ENCODE measurements around the gene NTRK2. TPM values are rescaled to one million over a fixed set of nuclear protein-coding genes. Genes with fewer than 3 reads are reported as not detected.

Gene NTRK2
- total RNA-seq, 1 donor from 2014 or later, result 0.38 TPM

- no peak for ATAC-seq
Measured at GRCh38 chr9:84926793-84927192, 257.3 kb downstream of the NTRK2 start.

DNA sequence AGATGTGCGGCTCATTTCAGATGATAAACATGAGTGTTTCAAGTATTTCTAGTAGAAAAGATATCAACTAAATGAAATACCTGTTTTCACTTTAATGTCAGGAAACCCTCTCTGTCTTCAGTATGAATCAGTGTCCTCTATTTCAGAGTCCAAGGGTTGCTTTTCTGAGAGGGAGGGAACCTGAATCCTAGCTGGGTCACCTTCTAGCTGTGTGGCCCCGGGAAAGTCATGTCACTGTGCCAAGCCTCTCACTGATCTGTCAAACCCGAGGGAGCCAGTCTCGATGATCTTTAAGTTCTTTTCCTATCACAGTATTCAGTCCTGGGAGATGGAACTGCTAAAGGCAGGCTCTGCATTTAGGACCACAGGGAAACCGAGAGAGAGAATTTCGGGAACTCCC, 258.9 kb downstream of the NTRK2 start:
- no peak for DNase-seq (ENCODE audit: low spot score)
- no peak for ATAC-seq

More at GRCh38 chr9:84926793-84927192, 257.3 kb downstream of the NTRK2 start:
- no peak for DNase-seq (ENCODE audit: low spot score)

DNA sequence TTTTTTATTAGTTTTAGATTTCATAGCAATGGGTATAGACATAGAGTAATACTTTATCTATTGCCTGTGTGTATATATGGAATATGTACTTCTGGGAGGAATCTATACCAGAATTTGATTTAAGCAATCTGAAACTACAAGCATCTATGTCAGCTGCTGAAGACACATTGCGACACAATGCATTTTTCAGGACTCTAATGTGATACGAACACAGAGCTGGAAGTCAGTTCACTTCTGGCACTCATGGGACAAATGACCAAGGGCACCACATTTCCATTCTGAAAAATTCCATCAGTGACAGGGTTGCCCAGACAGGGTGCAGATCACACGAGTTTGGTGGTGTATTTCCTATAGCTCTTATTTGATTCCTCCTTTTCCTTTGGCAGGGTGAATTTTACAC, 259.5 kb downstream of the NTRK2 start:
- ATAC-seq, result no peak
- no peak for DNase-seq (ENCODE audit: low spot score)

DNA sequence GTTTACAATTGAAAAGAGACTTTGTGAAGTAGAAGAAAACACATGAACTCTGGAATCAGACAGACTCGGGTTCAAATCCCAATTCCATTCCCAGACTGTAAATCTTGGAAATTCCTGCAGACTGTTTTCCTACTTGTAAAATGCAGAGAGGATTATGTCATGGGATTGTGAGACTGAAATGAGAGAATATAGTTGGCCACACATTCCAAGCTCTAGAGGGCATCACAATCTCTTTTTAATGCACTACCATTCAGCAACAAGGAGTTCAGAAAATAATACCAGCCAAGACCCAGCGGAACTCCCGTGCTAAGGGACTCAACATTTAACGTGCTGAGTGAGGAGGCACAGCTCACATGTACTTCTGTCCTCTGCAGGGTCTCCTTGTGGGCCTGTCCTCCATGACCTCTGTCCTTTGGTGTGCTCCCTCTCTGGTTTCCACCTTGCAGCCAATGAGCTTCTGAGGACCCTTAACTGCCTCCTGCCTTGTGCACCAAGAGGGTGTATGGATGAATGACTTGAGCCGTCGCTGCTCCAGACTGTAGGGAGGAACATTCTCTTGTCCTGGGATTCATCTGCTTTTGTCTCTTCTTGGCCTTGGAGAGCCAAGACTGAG, 263.5 kb downstream of the NTRK2 start:
- DNase-seq (ENCODE audit: low spot score) (no peak), ATAC-seq (no peak)

DNA sequence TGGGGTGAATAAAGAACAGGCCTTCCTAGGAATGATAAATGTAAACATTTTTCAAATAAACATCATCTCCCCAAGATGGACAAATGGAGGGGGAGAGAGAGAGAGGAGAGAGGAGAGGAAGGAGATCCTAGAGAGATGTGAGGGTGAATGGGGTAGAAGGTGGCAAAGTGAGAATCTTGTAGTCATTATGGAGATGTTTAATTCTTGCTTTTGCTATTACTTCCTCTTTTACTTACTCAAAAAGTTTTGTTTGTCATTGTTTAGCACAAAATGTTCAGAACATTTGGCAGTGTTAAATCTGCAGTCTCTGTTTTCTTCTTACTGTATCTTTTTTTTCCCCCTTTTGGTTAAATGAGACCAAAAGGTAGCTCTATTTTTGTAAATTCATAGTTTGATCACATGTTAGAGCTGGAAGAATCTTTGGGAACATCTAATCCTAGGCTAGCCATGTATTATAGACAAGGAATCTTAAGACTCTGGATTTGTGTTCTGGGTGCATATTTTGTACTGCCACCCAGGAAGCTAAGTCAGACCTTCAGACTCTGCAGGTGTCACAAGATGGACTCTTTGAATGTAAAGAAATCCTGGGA, 266.1 kb downstream of the NTRK2 start:
- no peak for ATAC-seq
- DNase-seq (ENCODE audit: low spot score), result no peak

DNA sequence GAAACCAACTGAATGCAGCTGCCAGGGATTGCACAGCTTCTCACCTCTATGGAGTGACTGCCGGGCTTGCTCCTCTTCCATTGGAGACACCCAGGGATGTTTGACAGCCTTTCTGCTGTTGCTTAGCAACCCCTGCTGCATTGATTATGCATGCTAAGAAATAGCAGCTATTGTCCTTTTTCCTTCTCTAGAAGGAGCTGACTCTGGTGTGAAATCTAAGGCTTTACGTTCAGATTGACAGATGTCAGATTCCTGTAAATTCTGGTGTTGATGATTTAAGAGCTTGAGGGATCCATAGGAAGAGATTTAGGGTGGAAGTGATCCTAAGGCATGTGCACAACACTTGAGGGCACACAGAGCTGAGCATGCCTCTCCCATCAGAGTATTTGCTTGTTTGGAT, 267.7 kb downstream of the NTRK2 start:
- no peak for DNase-seq (ENCODE audit: low spot score)

DNA sequence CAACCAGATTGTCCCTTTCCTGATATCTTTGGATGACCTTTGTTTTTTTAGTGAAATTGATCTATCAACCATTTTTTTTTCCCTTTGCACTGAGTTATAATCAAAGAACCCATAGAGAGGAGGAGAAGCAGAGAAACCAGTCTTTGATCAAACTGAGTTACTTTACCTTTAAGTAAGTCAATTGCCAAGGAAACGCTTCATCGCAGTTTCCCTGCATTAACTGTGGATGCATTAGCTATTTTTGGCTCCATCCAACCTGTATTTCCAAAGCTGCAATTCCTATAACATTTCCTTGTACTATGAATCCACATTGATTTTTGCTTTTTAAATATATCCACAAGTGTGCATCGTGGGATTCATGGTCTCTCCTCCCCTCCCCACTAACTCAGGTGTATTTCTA, 268.1 kb downstream of the NTRK2 start:
- ATAC-seq, result no peak
- DNase-seq (ENCODE audit: low spot score), result no peak

More for the DNA sequence above, 267.7 kb downstream of the NTRK2 start:
- no peak for ATAC-seq

- DNase-seq (ENCODE audit: low spot score) (no peak), ATAC-seq (no peak)
Measured at GRCh38 chr9:84939774-84940173, 270.2 kb downstream of the NTRK2 start.

DNA sequence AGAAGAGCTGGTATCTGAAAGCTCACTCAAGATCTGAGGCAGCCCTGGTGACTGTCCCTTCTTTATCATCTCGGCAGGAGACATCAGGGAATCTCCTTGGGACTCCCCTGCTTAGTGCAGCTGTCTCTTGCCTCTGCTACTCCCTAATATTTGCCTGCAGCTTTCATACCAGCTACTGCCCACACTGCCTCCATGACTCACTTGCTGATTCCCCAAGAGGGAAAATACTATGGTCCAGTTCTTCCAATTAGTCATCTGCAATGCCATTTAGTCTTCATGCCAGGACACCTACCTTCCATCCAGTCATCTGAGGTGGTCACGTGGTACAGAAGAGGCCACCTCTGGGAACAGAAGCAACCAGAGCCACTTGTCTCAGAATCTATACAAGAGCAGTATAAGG, 270.8 kb downstream of the NTRK2 start:
- ATAC-seq (no peak), DNase-seq (ENCODE audit: low spot score) (no peak)

- no peak for DNase-seq (ENCODE audit: low spot score)
- ATAC-seq, result no peak
Measured at GRCh38 chr9:84941792-84942191, 272.3 kb downstream of the NTRK2 start.

GRCh38 chr9:84943482-84944050, 274.0 kb downstream of the NTRK2 start:
- no peak for DNase-seq (ENCODE audit: low spot score)
- ATAC-seq, result no peak

DNA sequence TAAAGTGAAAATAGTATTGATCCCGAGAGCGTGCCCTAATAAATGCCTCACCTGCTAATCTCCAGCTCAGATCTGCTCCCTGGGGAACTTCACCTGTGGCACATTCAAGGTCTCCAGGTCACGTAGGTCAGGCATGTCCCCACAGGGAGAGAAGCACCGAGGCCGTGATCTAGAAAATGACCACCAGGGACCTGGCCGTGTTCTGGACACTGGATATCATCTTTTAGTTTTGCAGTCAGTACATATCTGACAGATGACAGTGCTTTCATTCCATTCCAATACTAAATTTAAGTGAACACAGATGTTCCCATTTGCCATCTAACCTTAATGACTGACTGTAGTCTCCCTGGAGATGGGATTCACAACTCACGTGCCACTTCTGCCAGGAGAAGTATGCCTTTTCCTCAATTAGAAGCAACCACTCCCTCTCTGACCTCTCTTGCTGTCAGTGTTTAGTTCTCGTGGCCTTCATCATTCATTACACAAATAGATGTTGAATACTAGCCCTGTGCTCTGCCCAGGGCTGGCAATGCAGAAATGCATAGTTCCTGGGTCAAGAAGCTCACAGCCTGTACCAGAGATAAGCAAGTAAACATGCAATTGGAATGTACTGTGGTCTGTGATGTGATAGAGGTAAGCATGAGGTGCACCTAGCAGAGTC, 276.5 kb downstream of the NTRK2 start:
- ATAC-seq (no peak), DNase-seq (ENCODE audit: low spot score) (no peak)

DNA sequence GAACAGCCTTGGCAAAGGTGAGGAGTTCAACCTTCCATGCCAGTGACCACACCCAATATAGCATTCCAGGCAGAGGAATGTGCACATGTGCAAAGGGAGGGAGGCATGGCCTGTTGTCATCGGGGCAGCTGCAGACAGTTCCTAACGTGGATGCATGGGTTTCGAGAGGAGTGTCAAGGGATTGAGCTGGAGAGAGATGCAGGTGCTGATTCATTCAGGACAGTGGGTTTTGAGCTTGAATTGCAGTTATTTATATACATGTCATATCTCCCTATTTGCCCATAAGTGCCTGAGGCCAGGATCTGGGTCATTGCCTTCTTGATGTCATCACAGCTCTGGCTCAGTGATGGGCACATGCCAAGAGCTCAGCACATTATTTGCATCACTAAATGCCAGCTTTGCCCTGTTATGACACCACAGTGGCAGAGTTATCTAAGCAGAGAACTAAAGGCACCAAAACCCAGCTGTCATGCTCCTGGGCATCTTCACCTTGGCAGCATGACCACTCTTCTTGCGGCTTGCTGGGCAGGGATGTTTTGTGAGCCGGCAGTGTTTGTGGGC, 278.0 kb downstream of the NTRK2 start:
- DNase-seq (ENCODE audit: low spot score), result no peak
- no peak for ATAC-seq

DNA sequence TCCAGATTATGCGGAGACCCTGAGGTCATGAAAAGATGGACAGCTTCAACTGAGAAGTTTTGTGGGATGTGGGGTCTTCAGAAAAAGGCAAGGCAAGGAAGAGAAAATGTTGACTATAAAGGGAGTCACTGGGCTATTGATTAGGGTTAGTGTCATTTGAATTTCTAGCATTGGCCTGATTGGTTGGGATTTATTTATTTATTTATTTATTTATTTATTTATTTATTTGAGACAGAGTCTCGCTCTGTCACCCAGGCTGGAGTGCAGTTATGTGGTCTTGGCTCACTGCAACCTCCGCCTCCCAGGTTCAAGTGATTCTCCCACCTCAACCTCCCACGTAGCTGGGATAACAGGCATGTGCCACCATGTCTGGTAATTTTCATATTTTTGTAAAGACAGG, 279.7 kb downstream of the NTRK2 start:
- DNase-seq (ENCODE audit: low spot score) (no peak), ATAC-seq (no peak)

GRCh38 chr9:84949971-84950370, 280.4 kb downstream of the NTRK2 start:
- no peak for ATAC-seq
- DNase-seq (ENCODE audit: low spot score), result no peak

DNA sequence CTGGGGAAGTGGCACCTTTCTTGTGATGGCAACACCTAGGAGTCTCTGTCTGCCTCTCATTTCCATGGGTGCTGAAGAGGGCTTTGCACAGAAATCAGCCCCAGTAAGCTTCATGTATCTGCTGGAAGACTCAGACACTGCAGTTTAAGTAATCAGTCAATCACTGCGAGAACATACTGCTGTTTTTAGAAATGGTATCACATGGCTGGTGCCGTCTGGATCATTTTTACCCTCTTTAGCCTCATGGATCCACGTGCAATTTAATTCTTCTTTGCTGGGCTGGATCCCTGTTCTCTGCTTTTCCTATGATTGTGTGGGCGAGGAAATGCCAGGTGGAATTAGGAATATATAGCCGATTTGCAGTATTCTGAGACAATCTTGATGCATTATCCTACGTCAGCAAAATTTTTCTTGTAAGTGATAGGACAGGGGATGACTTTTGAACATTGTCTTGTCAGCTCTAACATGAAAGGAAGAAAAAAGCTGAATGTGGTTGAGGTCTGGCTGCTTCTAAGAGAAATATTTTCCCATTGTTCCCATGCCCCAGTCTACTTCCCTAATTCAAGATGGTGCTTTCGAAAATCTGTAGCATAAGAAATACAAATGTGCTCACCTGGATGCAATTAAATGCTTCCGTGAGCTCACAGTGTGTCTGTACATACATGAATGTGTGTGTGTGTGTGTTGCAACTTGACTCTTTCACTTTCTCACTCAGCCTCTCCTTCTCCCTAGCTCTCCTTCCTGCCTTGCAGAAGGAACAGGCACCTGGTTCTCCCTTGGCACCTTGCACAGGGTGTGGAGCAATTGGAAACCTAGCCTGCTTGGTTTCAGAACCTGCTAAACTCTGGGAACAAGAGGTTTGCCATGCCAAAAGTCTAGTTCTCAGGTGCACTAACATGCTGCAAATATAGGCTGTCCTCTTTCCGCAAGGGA, 281.6 kb downstream of the NTRK2 start:
- no peak for ATAC-seq
- DNase-seq (ENCODE audit: low spot score), result no peak

DNA sequence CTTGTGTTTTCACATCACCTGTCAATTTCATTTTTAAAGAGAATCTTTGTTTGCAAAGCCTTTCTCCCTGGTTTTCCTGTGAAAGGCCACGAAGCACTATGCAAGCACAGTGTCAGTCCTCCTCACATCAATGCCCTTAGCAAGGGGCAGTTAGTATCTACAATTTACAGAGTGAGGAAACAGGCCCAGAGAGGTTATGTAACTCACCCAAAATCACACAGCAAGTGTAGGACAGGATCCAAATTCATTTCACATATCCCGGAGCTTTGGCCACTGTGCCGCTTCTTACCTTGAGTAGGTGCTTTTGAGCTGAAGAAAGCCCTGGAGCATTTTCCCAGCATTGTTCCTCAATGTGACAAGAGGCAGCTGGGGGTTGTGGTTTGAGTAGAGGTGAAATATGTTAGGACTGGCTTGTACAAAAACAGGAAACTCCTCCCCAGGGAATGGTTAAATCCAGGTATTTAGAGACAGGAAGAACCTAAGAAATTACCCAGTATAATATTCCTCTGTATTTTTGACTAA, 283.8 kb downstream of the NTRK2 start:
- DNase-seq (ENCODE audit: low spot score) (no peak), ATAC-seq (no peak)

GRCh38 chr9:84953797-84954705, 284.5 kb downstream of the NTRK2 start:
- DNase-seq (ENCODE audit: low spot score) (peak; percentile 61), ATAC-seq (peak; percentile 90)

DNA sequence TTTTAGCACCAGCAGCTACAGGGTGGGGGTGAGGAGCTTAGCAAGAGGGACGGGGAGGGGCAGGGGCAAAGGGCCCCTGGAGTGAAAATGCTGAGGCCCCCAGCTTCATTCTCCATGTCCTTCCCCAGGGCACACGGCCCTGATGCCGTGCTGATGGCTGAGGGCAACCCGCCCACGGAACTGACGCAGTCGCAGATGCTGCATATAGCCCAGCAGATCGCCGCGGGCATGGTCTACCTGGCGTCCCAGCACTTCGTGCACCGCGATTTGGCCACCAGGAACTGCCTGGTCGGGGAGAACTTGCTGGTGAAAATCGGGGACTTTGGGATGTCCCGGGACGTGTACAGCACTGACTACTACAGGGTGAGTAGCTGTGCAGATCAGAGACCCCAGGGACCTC, 285.6 kb downstream of the NTRK2 start:
- ATAC-seq, result no peak
- DNase-seq (ENCODE audit: low spot score), result no peak

All from left lobe of liver (tissue), 2 donors.